Activated T-helper 1 cell treated with anti-CD3 and anti-CD28 coated beads, Interleukin-12 subunit alpha, Interleukin-12 subunit beta, Interleukin-2, Interleukin-4 antibody, amounts not matched to agents 30 ng/mL and 10 ng/mL and 1 ng/mL, durations not matched to agents 14 hours and 24 hours and 36 hours (primary cell): ENCODE measurements around the gene ADGRV1. TPM values are rescaled to one million over a fixed set of nuclear protein-coding genes. Genes with fewer than 3 reads are reported as not detected.
"Not testable (repeated sequence)": the region's sequence is repeated elsewhere in the genome, so short reads cannot be mapped to it uniquely, and the experiment has no call there.

ENCODE experiments used
- DNase-seq: peaks from one replicate; pipeline ENCODE4 v3.0.0; 2021; ENCODE audit warnings: low spot score
- H3K27ac Mint-ChIP-seq: one replicate; pipeline ENCODE4 v1.8.0; 2021; ENCODE audit warnings: mild to moderate bottlenecking, mixed read lengths
- H3K27me3 Mint-ChIP-seq: one replicate; pipeline ENCODE4 v1.8.0; 2022; ENCODE audit warnings: mild to moderate bottlenecking, moderate library complexity, mixed read lengths; ENCODE audit not compliant: insufficient read depth
- H3K36me3 Mint-ChIP-seq: one replicate; pipeline ENCODE4 v1.8.0; 2021; ENCODE audit warnings: low read depth, mixed read lengths
- H3K4me1 Mint-ChIP-seq: one replicate; pipeline ENCODE4 v1.8.0; 2021; ENCODE audit warnings: low read depth, mixed read lengths
- H3K4me3 Mint-ChIP-seq: one replicate; pipeline ENCODE4 v1.8.0; 2021; ENCODE audit warnings: mild to moderate bottlenecking, moderate library complexity, mixed read lengths
- H3K9me3 Mint-ChIP-seq: one replicate; pipeline ENCODE4 v1.8.0; 2021; ENCODE audit warnings: mixed read lengths
- intact Hi-C: fragments of 100-400 bp; cut with micrococcal nuclease; formaldehyde crosslinking; loops from one replicate; pipeline ENCODE4 v1.15.1; 2024
- total RNA-seq: library from RNA; stranded (reverse); gene quantifications from 2 replicates; pipeline ENCODE4 v1.2.3, GENCODE V29; 2022

The ADGRV1 gene
- total RNA-seq, 1 donor from 2014 or later: 0.05 TPM

DNA sequence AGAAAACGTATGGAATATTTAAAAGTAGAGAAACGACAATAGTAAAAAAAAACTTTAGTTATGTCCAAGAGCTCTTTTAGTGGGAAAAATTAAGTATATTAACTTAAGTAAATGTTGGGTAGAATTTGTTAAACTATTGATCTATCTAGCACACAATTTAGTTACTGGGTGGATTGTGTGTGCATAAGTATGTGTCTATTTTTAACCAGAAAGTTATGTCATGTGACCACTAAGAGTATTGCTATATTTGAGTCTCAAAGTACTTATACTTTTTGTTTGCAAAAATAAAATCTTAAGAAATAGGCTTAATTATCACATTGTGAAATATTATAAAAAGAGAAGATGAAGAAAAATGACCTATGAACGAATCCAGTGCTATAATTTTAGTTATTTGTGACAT lies 56.8 kb downstream of the ADGRV1 start:
- no peaks in the 10 kb centered on the region for H3K4me1 Mint-ChIP-seq
- H3K36me3 Mint-ChIP-seq: no peaks in the 10 kb centered on the region
- DNase-seq: no peak
- no peaks in the 10 kb centered on the region for H3K9me3 Mint-ChIP-seq
- H3K27ac Mint-ChIP-seq: no peak overlapping the region
- H3K27me3 Mint-ChIP-seq: no peaks in the 10 kb centered on the region
- no peak overlapping the region for H3K4me3 Mint-ChIP-seq
- intact Hi-C loops: no loop called here

DNA sequence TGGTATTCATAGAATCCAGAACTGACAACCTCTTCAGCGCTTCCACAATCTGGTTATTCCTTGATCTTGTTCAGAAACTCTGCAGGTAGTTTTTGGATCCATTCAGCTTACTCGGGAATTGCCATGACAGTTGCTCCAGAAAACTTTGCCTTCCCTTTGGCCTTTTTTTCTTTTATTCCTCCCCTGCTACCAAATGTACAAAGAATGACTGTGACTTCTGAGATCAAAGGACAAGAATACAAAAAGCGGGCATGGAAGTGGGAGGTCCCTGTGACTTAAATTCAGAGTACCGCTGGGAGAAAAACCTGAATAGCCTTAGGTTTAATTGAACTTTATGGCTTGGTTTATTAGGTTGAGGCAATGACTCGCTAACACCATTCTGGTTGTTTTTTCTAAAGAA lies 59.5 kb downstream of the ADGRV1 start:
- Mint-ChIP-seq H3K4me1 (no peaks in the 10 kb centered on the region), H3K36me3 (no peaks in the 10 kb centered on the region), H3K27ac (no peak overlapping the region), H3K27me3 (no peaks in the 10 kb centered on the region), H3K9me3 (no peaks in the 10 kb centered on the region), H3K4me3 (no peak overlapping the region)
- intact Hi-C loops: no loop called here
- no peak for DNase-seq

DNA sequence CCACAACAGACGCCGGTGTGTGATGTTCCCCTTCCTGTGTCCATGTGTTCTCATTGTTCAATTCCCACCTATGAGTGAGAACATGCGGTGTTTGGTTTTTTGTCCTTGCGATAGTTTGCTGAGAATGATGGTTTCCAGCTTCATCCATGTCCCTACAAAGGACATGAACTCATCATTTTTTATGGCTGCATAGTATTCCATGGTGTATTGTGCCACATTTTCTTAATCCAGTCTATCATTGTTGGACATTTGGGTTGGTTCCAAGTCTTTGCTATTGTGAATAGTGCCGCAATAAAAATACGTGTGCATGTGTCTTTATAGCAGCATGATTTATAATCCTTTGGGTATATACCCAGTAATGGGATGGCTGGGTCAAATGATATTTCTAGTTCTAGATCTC lies 61.2 kb downstream of the ADGRV1 start:
- H3K9me3 Mint-ChIP-seq, H3K27me3 Mint-ChIP-seq, H3K27ac Mint-ChIP-seq, H3K4me1 Mint-ChIP-seq, H3K4me3 Mint-ChIP-seq, intact Hi-C loops, DNase-seq, H3K36me3 Mint-ChIP-seq: not testable (repeated sequence)

DNA sequence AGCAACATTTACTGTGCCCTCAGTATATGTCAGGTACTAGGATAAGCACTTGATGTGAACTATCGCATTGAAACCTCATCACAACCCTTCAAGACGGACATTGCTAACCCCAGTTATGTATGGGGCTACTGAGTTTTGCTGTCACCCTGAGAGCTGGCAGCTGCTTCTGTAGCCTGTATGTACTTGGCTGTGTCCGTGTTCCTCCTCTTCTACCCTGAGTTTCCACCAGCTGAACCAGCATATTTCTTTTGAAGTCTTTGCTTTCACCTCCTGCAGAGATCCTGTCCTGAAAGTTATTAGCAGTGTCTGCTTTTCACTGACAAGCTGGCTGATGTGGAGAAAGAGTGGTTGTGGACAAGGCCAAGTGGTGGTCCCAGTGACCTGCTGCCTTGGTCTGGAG lies 63.3 kb downstream of the ADGRV1 start:
- intact Hi-C loops: no loop called here
- H3K27ac Mint-ChIP-seq: no peak overlapping the region

GRCh38 chr5:90626493-90626892 lies 67.9 kb downstream of the ADGRV1 start:
- Mint-ChIP-seq H3K27me3 (no peaks in the 10 kb centered on the region), H3K27ac (no peak overlapping the region), H3K4me3 (no peak overlapping the region), H3K36me3 (no peaks in the 10 kb centered on the region), H3K4me1 (no peaks in the 10 kb centered on the region), H3K9me3 (no peaks in the 10 kb centered on the region)
- intact Hi-C loops: no loop called here
- no peak for DNase-seq

More for the DNA sequence above, 63.3 kb downstream of the ADGRV1 start:
- Mint-ChIP-seq H3K4me3 (no peak overlapping the region), H3K27me3 (no peaks in the 10 kb centered on the region), H3K4me1 (no peaks in the 10 kb centered on the region), H3K36me3 (no peaks in the 10 kb centered on the region), H3K9me3 (no peaks in the 10 kb centered on the region)
- no peak for DNase-seq

- Mint-ChIP-seq H3K27ac (no peak overlapping the region), H3K36me3 (no peaks in the 10 kb centered on the region), H3K27me3 (no peaks in the 10 kb centered on the region), H3K4me3 (no peak overlapping the region), H3K9me3 (no peaks in the 10 kb centered on the region), H3K4me1 (no peaks in the 10 kb centered on the region)
- intact Hi-C loops: no loop called here
- no peak for DNase-seq
Observed at GRCh38 chr5:90628492-90628891, 69.9 kb downstream of the ADGRV1 start.

DNA sequence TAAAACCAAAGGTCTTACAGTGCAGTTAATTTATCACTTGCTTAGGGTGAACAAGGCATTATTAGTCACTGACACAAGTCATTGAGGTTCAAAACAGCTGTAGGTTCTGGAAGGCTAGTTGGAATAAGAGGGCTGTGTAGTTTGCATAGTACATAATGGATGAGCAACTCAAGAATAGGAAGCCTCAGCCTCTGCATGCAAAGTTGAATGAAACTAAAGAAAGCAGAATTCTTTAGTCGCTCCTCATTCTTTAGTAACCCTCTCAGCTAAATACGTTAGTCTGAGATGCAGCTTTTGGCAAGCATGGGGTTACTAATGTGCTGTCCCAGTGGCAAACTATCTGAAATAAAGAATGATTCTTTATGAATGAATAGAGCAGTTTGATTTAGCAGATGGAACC lies 74.2 kb downstream of the ADGRV1 start:
- Mint-ChIP-seq H3K4me1 (no peaks in the 10 kb centered on the region), H3K36me3 (no peaks in the 10 kb centered on the region), H3K27ac (no peak overlapping the region), H3K27me3 (peaks cover 3% of the 10 kb centered on the region), H3K9me3 (no peaks in the 10 kb centered on the region), H3K4me3 (no peak overlapping the region)
- no peak for DNase-seq
- intact Hi-C loops: no loop called here

DNA sequence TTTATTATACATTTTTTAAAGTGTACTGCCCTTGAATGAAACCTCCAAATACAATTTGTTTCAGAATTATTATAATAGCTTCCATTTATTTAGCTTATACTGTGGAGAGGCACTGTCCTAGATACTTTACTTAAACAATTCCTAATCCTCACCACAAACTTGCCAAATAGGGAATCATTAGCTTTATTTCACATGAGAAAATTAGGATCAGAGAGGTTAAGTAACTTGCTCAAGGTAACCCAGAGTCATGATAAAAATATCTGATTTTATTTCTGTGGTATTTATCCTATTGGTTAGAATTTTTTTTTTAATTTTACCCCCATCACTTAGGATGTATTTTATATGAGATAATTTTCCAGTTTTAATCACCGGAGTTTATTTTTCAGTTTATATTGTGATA lies 78.4 kb downstream of the ADGRV1 start:
- H3K4me1 Mint-ChIP-seq: no peaks in the 10 kb centered on the region
- no peak for DNase-seq
- H3K27ac Mint-ChIP-seq: no peak overlapping the region
- intact Hi-C loops: no loop called here
- H3K9me3 Mint-ChIP-seq: no peaks in the 10 kb centered on the region
- no peaks in the 10 kb centered on the region for H3K36me3 Mint-ChIP-seq
- no peak overlapping the region for H3K4me3 Mint-ChIP-seq
- peaks cover 3% of the 10 kb centered on the region for H3K27me3 Mint-ChIP-seq

DNA sequence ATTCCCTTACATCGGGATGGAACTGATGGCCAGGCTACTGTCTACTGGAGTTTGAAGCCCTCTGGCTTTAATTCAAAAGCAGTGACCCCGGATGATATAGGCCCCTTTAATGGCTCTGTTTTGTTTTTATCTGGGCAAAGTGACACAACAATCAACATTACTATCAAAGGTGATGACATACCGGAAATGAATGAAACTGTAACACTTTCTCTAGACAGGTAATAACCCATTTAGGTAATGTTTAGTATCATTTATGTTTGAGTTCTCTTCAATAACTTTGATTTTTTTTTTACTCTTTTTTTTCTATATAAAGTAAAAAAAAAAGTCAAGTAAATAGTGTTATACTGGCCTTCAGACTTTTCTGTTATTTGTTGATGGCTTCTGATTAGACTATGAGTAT lies 79.1 kb downstream of the ADGRV1 start:
- H3K9me3 Mint-ChIP-seq: no peaks in the 10 kb centered on the region
- H3K27ac Mint-ChIP-seq: no peak overlapping the region
- H3K4me1 Mint-ChIP-seq: no peaks in the 10 kb centered on the region
- no peaks in the 10 kb centered on the region for H3K36me3 Mint-ChIP-seq
- peaks cover 3% of the 10 kb centered on the region for H3K27me3 Mint-ChIP-seq
- no peak overlapping the region for H3K4me3 Mint-ChIP-seq
- no peak for DNase-seq
- intact Hi-C loops: no loop called here

GRCh38 chr5:90638878-90639277 lies 80.3 kb downstream of the ADGRV1 start:
- Mint-ChIP-seq H3K27me3 (peaks cover 3% of the 10 kb centered on the region), H3K27ac (no peak overlapping the region), H3K4me1 (no peaks in the 10 kb centered on the region), H3K4me3 (no peak overlapping the region), H3K36me3 (no peaks in the 10 kb centered on the region), H3K9me3 (no peaks in the 10 kb centered on the region)
- intact Hi-C loops: no loop called here
- DNase-seq: no peak

DNA sequence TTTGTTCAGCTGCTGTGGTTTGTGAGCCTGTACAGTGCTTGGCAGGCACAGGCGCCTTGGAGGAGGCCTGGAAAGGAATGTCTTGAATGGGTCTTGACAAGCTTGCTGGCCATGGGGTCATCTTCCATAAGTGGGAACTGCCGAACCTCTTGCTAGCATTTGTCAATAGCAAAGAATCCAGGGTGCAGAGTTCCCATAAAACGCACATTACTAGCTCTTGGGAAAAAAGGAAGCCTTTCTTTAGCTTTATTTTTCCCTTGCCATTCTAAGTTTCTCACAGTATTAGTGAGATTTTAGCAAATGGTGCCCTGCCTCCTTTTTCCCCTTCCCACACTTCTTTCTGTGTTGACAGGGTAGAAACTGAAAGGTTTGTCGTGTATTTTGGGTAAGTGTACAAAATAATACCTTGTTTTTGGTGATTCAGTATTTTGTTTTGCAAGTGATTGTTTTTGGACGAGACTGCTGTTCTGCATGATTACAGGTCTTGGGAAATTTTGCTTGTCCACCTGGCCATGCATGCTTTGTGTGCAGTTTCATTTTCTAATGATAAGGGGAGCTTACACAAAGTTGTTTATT lies 82.0 kb downstream of the ADGRV1 start:
- no peak overlapping the region for H3K4me3 Mint-ChIP-seq
- no peaks in the 10 kb centered on the region for H3K9me3 Mint-ChIP-seq
- no peak overlapping the region for H3K27ac Mint-ChIP-seq
- DNase-seq: no peak
- H3K4me1 Mint-ChIP-seq: no peaks in the 10 kb centered on the region
- H3K36me3 Mint-ChIP-seq: no peaks in the 10 kb centered on the region
- no peaks in the 10 kb centered on the region for H3K27me3 Mint-ChIP-seq
- intact Hi-C loops: no loop called here

- Mint-ChIP-seq H3K4me3 (no peak overlapping the region), H3K36me3 (no peaks in the 10 kb centered on the region), H3K27ac (no peak overlapping the region), H3K9me3 (no peaks in the 10 kb centered on the region), H3K4me1 (no peaks in the 10 kb centered on the region), H3K27me3 (no peaks in the 10 kb centered on the region)
- intact Hi-C loops: no loop called here
- no peak for DNase-seq
Observed at GRCh38 chr5:90641528-90641927, 82.9 kb downstream of the ADGRV1 start.

- intact Hi-C loops: no loop called here
- no peaks in the 10 kb centered on the region for H3K36me3 Mint-ChIP-seq
- H3K9me3 Mint-ChIP-seq: no peaks in the 10 kb centered on the region
- no peak overlapping the region for H3K27ac Mint-ChIP-seq
- H3K4me3 Mint-ChIP-seq: no peak overlapping the region
- no peaks in the 10 kb centered on the region for H3K4me1 Mint-ChIP-seq
- H3K27me3 Mint-ChIP-seq: no peaks in the 10 kb centered on the region
- no peak for DNase-seq
Observed at GRCh38 chr5:90642706-90643229, 84.2 kb downstream of the ADGRV1 start.

DNA sequence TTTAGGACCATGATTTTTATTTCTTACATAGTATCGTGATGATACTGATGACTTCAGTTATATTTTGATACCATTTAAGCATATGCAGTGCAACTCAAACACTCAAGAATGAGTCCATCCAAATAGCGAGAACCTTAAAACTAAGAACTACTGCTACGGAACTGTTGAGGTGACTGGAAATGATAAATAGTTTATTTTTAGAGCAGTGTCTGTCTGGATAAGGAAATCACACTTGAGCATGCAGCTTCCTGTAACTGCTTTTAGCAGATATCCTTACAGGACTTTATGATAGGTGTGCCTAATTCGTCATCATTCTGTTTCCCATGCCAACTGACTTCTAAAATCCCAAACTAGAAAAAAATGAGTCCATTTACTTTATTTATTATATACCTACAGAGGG lies 85.5 kb downstream of the ADGRV1 start:
- H3K27me3 Mint-ChIP-seq: no peaks in the 10 kb centered on the region
- intact Hi-C loops: no loop called here
- no peaks in the 10 kb centered on the region for H3K9me3 Mint-ChIP-seq
- H3K4me1 Mint-ChIP-seq: no peaks in the 10 kb centered on the region
- no peak overlapping the region for H3K27ac Mint-ChIP-seq
- no peak overlapping the region for H3K4me3 Mint-ChIP-seq
- H3K36me3 Mint-ChIP-seq: no peaks in the 10 kb centered on the region
- no peak for DNase-seq
